Measurements from ENCODE around the gene MYH9.

The MYH9 gene

GRCh38 chr22:36387709-36387958 is 133 bp downstream of the MYH9 start:
- no peaks in the 10 kb centered on the region for H3K27me3 ChIP-seq (ENCODE audit: insufficient read depth, poor library complexity, severe bottlenecking)
- DNase-seq (ENCODE audit: low spot score) (no peak), ATAC-seq (ENCODE audit: low read depth) (no peak)
- peak overlapping the region; percentile 96 for H3K27ac ChIP-seq (ENCODE audit: poor library complexity, severe bottlenecking)
- no peaks in the 10 kb centered on the region for H3K9me3 ChIP-seq (ENCODE audit: severe bottlenecking)
- TF ChIP-seq CTCF (IDR thresholded peaks at IDR 0.05; ENCODE audit: poor library complexity, severe bottlenecking) = no peak
- H3K4me1 ChIP-seq (ENCODE audit: insufficient read depth, poor library complexity, severe bottlenecking) = peaks cover 31% of the 10 kb centered on the region
- H3K4me3 ChIP-seq (ENCODE audit: severe bottlenecking) = peak overlapping the region; percentile 83
- peaks cover 46% of the 10 kb centered on the region for H3K36me3 ChIP-seq (ENCODE audit: low read depth)

- no peaks in the 10 kb centered on the region for H3K27me3 ChIP-seq (ENCODE audit: insufficient read depth, poor library complexity, severe bottlenecking)
- no peak for TF ChIP-seq CTCF (IDR thresholded peaks at IDR 0.05; ENCODE audit: poor library complexity, severe bottlenecking)
- H3K4me3 ChIP-seq (ENCODE audit: severe bottlenecking) = peak overlapping the region; percentile 83
- H3K4me1 ChIP-seq (ENCODE audit: insufficient read depth, poor library complexity, severe bottlenecking) = peaks cover 34% of the 10 kb centered on the region
- no peak for DNase-seq (ENCODE audit: low spot score)
- H3K9me3 ChIP-seq (ENCODE audit: severe bottlenecking) = no peaks in the 10 kb centered on the region
- ATAC-seq (ENCODE audit: low read depth) = no peak
- H3K36me3 ChIP-seq (ENCODE audit: low read depth) = peaks cover 52% of the 10 kb centered on the region
- H3K27ac ChIP-seq (ENCODE audit: poor library complexity, severe bottlenecking) = peak overlapping the region; percentile 96
These were observed 663 bp downstream of the MYH9 start for GRCh38 chr22:36386900-36387708.

- no peak for TF ChIP-seq CTCF (IDR thresholded peaks at IDR 0.05; ENCODE audit: poor library complexity, severe bottlenecking)
- Histone ChIP-seq H3K4me1 (ENCODE audit: insufficient read depth, poor library complexity, severe bottlenecking) (peaks cover 41% of the 10 kb centered on the region), H3K36me3 (ENCODE audit: low read depth) (peaks cover 58% of the 10 kb centered on the region), H3K4me3 (ENCODE audit: severe bottlenecking) (peak overlapping the region; percentile 83), H3K27me3 (ENCODE audit: insufficient read depth, poor library complexity, severe bottlenecking) (no peaks in the 10 kb centered on the region), H3K27ac (ENCODE audit: poor library complexity, severe bottlenecking) (peak overlapping the region; percentile 96), H3K9me3 (ENCODE audit: severe bottlenecking) (no peaks in the 10 kb centered on the region)
- ATAC-seq (ENCODE audit: low read depth) (peak; percentile 3), DNase-seq (ENCODE audit: low spot score) (no peak)
These were observed 1.3 kb downstream of the MYH9 start for GRCh38 chr22:36386351-36386899.

- DNase-seq (ENCODE audit: low spot score) (peak; percentile 88), ATAC-seq (ENCODE audit: low read depth) (peak; percentile 18)
- no peaks in the 10 kb centered on the region for H3K9me3 ChIP-seq (ENCODE audit: severe bottlenecking)
- H3K27ac ChIP-seq (ENCODE audit: poor library complexity, severe bottlenecking) = peak overlapping the region; percentile 96
- H3K4me3 ChIP-seq (ENCODE audit: severe bottlenecking) = peak overlapping the region; percentile 83
- H3K27me3 ChIP-seq (ENCODE audit: insufficient read depth, poor library complexity, severe bottlenecking) = no peaks in the 10 kb centered on the region
- H3K36me3 ChIP-seq (ENCODE audit: low read depth) = peaks cover 65% of the 10 kb centered on the region
- peaks cover 46% of the 10 kb centered on the region for H3K4me1 ChIP-seq (ENCODE audit: insufficient read depth, poor library complexity, severe bottlenecking)
- TF ChIP-seq CTCF (IDR thresholded peaks at IDR 0.05; ENCODE audit: poor library complexity, severe bottlenecking) = no peak
These were observed 2.0 kb downstream of the MYH9 start for GRCh38 chr22:36385491-36386350.
